ENCODE results near the gene LSM14B.

- TF ChIP-seq ZFP3 (CRISPR knock-in tag; IDR thresholded peaks at IDR 0.05) (no peak), TOX (CRISPR knock-in tag; IDR thresholded peaks at IDR 0.05; ENCODE audit: borderline replicate concordance) (no peak), PATZ1 (CRISPR knock-in tag; IDR thresholded peaks at IDR 0.05; ENCODE audit: borderline replicate concordance) (no peak), ARNTL (CRISPR knock-in tag; IDR thresholded peaks at IDR 0.05; ENCODE audit: borderline replicate concordance, low read depth) (no peak), CSRNP3 (CRISPR knock-in tag; IDR thresholded peaks at IDR 0.05) (no peak), ZNF565 (CRISPR knock-in tag; conservative IDR thresholded peaks at IDR 0.05; ENCODE audit: low read depth) (no peak), POU6F1 (CRISPR knock-in tag; IDR thresholded peaks at IDR 0.05; ENCODE audit: borderline replicate concordance, low read depth) (no peak), ESRRG (CRISPR knock-in tag; IDR thresholded peaks at IDR 0.05) (no peak), ZFP30 (CRISPR knock-in tag; IDR thresholded peaks at IDR 0.05) (no peak), CREB5 (CRISPR knock-in tag; IDR thresholded peaks at IDR 0.05; ENCODE audit: low read depth) (no peak)
Measured at GRCh38 chr20:62118113-62119043, 3.9 kb upstream of the LSM14B start.

All from SK-N-SH treated with all-trans-retinoic acid at 6 μM for 48 hours (cell line).